ENCODE results near the gene PSME1.
A peak's percentile ranks its signal among the peaks of the same experiment; 100 is the strongest.

The PSME1 gene

DNA sequence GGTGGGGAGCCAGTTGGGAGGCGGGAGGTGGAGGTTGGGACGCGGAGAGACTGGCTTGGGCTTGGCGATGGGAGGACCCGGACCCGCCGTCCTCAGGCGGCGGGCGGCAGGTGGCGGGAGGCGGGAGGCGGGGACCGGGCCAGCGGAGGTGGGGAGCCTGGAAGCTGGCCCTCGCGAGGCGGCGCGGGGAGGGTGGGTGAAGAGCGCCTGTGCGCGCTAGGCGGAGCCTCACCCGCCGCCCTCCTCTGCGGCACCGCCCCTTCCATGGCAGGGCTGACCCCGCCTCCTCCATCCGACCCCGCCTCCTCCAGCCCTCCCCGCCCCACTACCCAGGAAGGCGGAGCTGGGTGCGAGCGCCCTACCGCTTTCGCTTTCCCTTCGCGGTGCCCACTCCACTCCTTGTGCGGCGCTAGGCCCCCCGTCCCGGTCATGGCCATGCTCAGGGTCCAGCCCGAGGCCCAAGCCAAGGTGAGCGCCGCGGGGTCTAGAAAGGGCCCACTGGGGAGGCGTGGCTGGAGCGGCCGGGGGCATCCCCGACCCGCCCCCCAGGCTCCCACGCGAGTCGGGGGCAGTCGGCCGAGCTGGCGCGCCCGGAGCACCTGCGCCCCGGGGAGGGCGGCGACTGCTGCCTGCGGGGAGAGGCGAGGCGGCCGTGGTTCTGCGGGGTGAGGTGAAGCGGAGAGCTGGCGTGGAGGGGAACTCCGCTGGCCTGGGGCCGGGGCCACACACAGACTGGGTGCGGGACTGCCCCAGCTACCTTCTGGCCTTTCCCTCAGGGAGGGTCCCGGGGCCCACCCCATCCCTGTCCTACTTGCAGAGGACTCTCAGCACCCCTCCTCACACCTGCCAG lies at the start of gene PSME1:
Gene PSME1 (plus strand): TSS at position 361 of the 850 bp plus-strand sequence. CDS start 69 bp downstream, at position 430.
- peak; percentile 96 for DNase-seq

DNA sequence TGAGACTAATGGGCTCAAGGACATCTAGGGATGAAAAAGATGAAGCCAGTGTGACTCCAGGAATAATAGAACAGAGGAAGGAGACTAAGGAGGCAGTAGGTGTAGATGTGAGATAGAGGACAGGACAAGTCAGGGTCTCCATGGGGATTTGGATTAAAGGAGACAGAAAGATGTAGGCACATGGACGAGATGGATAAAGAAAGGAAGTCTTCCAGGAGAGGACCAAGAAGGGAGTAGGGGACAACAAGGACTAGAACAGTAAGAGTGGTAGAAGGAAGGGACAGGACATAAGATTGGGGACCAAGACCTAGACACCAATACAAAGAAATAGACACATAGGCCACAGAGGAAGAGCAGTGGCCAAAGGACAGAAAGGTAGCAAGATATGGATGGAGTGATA lies 49.0 kb upstream of the PSME1 start:
- no peak for DNase-seq

DNA sequence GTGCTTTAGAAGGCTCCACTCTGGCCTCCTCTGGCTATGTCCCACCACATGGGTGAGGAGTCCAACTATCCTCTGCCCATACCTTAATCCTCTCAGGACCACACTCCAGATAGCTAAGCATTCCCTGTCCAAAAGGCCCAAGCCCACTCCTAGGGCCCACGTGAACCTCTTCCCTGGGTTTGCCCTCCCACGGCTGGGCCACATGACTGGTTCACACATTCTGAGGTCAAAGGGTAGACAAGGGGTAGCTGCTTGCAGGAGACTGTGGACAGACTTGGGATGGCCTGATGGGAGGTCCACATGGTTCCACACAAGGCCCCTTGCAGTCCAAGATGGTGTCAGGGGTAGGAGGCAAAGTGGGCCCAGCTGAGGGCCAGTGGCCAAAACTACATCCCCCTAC lies 47.9 kb upstream of the PSME1 start:
- no peak for DNase-seq

DNA sequence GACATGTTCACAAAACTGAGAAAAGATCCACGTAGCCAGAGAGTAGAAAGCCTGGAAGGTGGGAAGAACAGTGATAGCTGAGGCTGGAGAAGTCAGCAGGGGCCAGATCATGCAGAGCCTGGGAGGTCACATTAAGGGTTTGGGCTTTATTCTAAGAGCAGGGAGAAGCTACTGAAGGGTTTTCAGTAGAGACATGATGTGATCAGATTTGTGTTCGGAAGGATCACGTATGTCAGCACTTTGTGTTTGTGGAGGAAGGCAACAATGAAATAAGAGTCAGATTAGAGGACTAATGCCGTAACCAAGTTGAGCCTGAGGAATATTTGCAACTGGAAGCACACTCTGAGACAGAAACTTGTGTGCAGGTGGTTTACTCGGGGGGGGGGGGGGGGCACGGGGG lies 46.1 kb upstream of the PSME1 start:
- DNase-seq, result no peak

DNA sequence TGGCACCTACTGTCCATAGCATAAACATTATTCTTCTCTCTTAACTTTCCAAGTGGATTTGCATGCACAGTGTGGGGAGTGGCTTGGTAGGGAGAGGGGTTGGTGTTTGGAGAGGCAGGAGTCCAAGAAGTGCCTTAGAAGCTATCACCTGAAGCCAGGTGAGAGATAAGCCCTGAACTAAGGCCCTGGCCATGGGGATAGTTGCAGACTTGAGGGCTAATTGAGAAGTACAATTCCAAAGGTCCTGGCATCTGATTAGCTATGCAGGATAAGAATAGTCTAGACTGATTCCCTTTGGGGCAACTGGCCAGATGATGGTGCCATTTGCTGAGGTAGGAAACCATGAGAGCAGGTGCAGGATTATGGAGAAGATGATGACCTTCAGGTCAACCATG lies 43.9 kb upstream of the PSME1 start:
- DNase-seq, result no peak

DNA sequence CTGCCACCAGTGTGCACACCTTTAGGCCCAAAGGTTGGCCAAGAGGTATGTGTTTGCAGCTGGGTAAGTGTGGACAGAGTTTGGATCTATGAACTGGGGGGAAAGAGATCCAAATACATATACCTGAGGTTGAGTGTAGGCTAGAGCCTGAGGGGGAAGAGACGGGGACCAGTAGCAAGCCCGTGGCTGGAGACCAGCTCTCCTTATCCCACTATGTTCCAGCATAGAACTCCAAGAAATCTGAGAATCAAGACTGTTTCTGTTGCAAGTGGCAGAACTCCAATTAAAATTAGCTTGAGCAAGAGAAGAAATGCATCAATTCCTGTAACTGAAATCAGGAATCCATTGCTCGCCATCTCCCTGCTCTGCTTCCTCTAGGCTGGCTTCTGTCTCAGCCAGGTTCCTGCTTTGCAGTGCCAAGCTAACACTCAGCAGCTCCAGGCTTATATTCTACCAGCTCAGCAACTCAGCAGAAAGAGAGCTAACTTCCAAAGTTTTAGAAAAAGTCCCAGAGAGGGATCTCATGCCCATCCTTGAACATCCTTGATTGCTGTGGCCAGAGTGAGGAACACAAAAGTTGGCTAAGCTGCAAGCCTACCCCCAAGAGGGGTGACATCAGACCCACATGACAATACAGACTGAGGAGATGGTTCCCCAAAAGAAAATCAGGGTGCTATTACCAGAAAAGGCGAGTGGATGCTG lies 43.3 kb upstream of the PSME1 start:
- no peak for DNase-seq

DNA sequence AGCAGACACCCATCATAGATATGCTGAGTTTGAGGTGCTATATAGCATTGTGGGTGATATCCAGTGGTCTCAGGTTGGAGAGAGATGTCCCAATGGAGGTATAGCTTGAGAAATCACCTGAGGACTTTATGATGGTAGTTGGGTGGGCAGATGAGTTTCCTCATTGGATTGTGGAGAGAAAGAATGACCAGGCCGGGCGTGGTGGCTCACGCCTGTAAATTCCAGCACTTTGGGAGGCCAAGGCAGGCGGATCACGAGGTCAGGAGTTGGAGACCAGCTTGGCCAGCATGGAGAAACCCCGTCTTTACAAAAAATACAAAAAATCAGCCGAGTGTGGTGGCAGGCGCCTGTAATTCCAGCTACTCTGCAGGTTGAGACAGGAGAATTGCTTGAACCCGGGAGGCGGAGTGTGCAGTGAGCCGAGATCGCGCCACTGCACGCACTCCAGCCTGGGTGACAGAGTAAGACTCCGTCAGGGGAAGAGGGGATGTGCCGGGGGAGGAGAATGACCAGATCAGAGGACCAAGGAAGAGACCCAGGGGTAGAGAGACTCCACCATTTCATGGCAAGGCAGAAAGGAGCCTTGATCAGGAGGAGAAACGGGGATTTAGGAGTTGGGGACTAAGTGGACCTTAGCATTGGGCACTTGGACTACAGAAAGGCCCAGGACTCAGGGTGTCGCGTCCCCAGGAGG lies 42.6 kb upstream of the PSME1 start:
- no peak for DNase-seq

DNA sequence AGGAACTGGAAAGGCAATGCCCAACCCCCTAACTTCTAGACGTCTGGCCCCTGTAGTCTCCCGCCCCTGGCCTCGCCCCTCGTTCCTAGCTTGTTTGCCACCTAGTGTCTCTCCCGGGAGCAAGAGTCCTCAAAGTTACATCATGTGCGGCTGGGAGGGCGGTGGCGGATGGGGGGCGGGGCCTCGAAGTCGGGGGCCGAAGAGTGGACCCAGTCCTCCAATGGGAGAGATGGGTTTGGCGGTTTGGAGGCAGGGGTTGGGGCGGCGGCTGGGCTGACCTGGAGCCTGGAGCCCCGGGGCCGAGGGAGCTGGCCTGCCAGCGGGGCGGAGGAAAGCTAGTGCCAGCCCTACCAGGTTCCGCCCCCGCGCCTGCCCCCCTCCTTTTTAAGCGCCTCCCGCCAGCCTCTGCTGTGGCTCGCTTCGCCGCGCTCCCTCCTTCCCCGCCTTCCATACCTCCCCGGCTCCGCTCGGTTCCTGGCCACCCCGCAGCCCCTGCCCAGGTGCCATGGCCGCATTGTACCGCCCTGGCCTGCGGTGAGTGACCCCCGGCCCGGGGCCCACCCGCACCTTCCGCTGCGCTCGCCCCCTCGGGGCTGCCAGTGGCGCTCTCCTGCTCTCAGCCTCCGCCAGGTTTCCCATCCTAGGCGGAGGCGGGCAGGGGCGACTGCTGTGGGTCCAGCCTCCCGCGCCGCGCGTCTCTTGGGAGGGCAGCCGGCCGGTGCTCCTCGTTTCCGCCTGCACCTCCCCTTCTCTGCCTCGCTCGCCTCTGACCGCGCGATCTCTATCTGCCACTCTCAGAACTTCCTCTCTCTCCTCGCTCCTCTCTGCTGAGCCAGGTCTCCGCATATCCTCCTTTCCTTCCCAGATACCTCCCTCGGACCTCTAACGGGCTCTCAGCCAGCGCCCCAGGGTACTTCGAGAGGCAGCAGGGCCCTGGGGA lies 41.8 kb upstream of the PSME1 start, which contains the start of gene PCK2:
Gene PCK2 (plus strand): TSS at position 411 of the 940 bp plus-strand sequence. CDS start 95 bp downstream, at position 506.
- peak; percentile 98 for DNase-seq

DNA sequence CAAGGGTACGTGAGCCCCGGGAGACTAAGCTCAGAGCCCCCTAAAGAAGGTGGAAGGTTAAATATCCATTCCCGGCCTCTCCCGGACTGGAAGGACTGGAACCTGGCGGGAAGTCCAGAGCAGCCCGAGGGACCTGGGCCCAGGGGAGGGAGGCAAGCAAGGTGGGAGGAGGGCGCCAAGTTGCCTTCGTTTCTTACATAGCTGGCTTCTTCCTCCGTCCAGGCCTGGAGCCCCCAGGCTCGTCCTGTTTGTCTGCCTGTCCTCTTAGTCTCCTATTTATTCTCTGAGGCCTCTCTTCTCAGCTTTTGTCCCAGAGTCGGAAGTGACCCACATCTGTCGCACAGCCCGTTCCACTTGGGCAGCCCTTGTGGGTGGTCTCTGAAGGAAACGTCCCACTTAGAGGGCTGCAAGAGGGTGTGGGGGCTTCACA lies 41.1 kb upstream of the PSME1 start:
- no peak for DNase-seq

DNA sequence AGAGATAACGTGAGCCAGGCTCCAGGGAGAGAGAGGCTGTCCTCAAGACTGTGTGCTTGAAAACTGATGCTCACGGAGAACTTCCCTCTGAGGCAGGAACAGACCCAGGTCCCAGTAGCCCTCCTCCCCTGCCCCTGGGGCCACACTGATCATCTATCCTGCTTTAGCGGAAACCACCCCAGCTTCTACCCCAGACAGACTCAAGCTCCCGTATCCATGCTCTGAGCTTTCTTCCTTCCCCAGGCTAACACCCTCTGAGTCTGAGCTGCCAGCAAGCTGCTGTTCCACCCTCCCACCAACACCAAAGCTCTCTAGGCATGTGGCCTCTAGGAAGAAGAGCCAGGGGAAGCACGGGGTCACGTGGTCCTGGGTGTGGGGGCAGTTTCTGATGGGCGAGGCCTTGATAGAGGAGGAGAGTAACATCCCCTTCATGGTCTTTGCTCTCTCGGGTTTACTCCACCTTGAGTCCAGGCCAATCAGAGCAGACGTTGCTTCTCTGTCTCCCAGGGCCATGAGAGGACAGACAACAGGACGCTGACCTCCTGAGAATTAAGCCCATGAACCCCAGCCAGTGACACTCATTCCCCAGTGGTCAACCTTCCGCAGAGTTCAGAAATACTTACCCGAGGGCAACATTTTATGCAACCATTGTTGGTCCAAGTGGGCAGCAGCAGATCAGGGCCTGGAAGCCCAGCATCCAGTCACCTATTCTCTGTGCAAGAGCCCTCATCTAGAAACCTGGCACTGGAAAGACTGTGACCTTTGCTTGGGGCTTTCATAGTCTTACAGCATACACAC lies 40.5 kb upstream of the PSME1 start:
- peak; percentile 96 for DNase-seq

DNA sequence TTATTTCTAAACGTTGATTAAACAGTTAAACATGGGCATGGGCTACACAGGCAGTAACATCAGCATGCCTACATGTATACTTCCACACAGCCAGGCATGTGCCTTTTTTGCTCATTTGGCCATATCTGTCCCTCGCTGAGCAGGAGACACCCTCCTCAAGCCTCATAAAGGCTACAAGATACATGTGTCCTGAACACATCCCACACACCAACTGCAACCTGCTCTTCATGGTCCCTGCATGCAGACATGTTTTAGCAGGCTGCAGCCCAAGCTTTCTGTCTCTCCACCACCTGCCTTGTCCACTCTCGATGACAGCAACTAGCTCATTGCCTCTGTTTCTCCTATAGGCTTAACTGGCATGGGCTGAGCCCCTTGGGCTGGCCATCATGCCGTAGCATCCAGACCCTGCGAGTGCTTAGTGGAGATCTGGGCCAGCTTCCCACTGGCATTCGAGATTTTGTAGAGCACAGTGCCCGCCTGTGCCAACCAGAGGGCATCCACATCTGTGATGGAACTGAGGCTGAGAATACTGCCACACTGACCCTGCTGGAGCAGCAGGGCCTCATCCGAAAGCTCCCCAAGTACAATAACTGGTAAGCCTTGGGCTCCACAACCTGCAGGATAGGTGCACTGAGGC lies 39.3 kb upstream of the PSME1 start:
- DNase-seq, result no peak

DNA sequence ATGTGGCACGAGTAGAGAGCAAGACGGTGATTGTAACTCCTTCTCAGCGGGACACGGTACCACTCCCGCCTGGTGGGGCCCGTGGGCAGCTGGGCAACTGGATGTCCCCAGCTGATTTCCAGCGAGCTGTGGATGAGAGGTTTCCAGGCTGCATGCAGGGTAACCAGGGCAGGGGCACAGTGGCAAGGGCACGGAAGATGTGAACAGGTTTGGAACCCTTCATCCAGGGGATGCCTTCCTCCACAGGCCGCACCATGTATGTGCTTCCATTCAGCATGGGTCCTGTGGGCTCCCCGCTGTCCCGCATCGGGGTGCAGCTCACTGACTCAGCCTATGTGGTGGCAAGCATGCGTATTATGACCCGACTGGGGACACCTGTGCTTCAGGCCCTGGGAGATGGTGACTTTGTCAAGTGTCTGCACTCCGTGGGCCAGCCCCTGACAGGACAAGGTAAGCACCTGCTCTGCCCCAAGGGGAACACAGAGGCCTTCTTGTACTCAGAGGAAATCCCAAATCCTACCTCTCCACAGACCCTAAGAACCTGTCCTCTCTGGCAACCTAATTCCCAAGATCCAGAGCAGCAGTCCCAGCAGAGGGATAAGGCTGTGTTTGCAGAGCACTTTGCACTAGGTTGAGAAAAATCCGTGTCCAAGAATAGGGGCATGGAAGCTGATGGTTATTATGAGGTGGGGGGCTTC lies 37.6 kb upstream of the PSME1 start:
- no peak for DNase-seq

DNA sequence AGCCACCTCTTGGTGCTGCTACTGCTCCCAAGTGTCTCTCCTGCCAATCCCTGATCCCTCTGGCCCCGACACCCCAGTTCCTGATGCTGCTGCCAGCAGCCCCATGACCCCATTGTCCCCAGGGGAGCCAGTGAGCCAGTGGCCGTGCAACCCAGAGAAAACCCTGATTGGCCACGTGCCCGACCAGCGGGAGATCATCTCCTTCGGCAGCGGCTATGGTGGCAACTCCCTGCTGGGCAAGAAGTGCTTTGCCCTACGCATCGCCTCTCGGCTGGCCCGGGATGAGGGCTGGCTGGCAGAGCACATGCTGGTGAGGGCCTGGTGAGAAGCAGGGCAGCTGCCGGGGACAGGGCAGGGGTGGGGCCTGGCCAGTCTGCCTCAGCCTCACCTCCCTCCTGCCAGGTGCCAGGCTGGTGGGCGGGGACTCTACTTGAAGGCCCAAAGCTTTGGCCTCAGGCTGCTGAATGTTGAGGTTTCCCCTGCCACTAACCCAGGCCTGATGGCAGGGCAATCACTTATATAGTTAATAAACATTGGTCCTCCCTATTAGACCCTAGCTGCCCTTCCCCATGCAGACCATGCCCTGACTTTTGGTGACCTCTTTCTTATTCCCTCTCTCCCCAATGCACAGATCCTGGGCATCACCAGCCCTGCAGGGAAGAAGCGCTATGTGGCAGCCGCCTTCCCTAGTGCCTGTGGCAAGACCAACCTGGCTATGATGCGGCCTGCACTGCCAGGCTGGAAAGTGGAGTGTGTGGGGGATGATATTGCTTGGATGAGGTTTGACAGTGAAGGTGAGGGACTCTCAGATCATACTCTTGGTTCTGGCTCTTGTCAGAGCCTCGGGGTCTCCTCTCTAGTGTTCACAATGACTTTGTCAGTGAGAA lies 36.8 kb upstream of the PSME1 start:
- no peak for DNase-seq

DNA sequence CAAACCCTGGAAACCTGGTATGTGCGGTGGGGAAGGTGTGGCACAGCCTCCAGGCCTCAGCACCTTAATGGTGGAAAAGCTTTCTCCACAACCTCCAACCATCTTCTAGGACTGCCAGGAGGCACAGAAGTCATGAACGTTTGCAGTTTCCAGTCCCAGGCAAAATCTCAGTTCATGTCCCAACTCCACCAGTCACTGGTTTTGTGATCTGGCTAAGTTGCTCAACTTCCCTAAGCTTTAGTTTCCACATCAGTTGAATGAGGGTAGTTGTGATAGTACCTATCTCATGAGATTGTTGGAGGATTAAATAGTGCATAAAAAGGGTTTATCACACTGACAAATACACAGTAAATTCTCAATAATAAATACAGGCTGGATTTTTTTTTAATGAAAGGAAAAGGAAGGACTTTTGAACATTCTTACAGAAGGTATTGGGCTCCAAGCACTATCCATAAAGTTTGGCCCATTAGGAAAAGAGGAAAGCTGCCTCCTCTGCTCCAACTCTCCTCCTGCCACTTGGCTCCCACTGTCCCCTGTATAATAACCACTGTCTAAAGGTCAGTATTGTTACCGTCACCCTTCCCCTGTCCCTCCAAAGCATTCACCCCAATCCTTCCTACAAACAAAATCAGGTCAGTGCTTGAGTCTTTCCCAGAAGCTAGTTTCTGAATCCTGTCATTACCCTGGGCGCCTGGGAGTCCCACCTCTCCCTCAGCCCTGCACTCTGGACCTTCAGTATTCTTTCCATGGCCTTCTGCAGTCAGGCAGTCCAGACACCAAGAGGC lies 35.6 kb upstream of the PSME1 start:
- DNase-seq, result peak; percentile 17

DNA sequence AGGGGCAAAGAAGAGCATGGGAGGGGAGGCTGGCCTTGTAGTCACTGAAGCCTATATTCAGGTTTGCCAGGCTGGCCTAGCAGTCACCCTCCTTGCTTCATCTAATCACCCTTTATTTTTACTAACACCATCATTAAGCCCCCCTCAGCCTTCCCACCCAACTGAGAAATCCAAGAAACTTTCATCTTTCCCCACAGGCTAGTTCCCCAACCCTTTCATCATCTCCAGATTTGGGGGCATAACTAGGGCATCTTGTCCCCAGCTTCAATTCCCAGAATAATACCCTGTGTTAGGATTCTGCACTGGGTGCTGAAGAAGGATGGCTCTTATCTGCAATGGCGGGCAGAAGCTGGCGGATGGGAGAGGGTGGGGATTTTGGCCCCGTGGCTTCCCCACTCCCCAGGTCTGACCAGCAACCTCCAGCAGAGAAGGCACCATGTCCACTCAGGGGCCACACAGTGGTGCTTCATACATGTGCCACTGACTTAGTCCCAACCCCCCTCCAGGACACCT lies 35.0 kb upstream of the PSME1 start:
- DNase-seq, result no peak

DNA sequence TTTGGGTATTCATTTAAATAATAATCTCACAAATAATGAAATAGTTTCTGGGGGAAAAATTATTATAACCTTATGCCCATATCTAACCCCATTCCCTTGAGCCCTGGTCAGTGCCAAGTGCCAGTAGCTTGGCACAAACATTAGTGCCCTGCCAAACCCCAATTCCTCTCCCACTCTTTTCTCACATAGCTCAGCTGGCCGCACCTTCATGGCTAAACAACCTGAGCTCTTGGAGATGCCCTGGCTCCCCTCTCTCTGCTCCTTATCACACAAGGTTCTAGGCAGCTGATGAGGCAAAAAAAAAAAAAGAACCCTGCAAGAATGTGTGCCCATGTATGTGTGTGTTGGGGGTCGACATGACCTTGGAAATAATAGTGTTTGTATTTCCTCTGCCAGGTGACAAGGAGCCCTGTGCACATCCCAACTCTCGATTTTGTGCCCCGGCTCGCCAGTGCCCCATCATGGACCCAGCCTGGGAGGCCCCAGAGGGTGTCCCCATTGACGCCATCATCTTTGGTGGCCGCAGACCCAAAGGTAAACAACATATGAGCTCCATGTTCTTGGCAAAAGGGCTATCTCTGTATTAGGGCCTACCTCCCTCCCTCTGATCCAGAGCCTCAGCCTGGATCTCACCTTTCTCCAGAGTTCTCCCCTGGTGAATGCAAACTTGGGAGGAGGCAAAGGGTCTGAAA lies 33.5 kb upstream of the PSME1 start:
- no peak for DNase-seq

DNA sequence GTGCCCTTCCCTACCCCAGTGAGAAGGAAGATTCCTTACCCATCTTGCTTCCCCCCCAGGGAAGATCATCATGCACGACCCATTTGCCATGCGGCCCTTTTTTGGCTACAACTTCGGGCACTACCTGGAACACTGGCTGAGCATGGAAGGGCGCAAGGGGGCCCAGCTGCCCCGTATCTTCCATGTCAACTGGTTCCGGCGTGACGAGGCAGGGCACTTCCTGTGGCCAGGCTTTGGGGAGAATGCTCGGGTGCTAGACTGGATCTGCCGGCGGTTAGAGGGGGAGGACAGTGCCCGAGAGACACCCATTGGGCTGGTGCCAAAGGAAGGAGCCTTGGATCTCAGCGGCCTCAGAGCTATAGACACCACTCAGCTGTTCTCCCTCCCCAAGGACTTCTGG lies 32.5 kb upstream of the PSME1 start:
- no peak for DNase-seq
